ENCODE measurements around the gene SPTBN1.

- TF ChIP-seq EZH2 (IDR thresholded peaks at IDR 0.05) (no peak), POLR2AphosphoS5 (IDR thresholded peaks at IDR 0.05; ENCODE audit: borderline replicate concordance, low read depth, low read length) (no peak)
Observed at GRCh38 chr2:54512183-54512582, 56.1 kb downstream of the SPTBN1 start.
